Muscle layer of colon (tissue), 2 donors: ENCODE results near the gene LYPD3.
"Not testable (repeated sequence)": the region's sequence is repeated elsewhere in the genome, so short reads cannot be mapped to it uniquely, and the experiment has no call there.

ENCODE experiments used
- H3K27ac ChIP-seq: one replicate; pipeline ENCODE4 v1.7.0; 2013; ENCODE audit warnings: low read depth, mild to moderate bottlenecking, low read length, moderate library complexity
- H3K27me3 ChIP-seq, 2 donors: one replicate each; pipeline ENCODE4 v1.7.0; 2013; ENCODE audit warnings: low read length in 2 of 2, mild to moderate bottlenecking in 2 of 2; ENCODE audit not compliant: insufficient read depth in 2 of 2, control insufficient read depth in 1 of 2
- H3K36me3 ChIP-seq: one replicate; pipeline ENCODE4 v1.7.0; 2013; ENCODE audit warnings: mild to moderate bottlenecking, low read length; ENCODE audit not compliant: insufficient read depth
- H3K4me1 ChIP-seq: one replicate; pipeline ENCODE4 v1.7.0; 2013; ENCODE audit warnings: mild to moderate bottlenecking, low read length; ENCODE audit not compliant: insufficient read depth
- H3K4me3 ChIP-seq, 2 donors: one replicate each; pipeline ENCODE4 v1.7.0; 2013; ENCODE audit warnings: low read length in 2 of 2, low read depth in 1 of 2, mild to moderate bottlenecking in 1 of 2, moderate library complexity in 1 of 2
- H3K9ac ChIP-seq: one replicate; pipeline ENCODE4 v1.7.0; 2013; ENCODE audit warnings: low read length
- H3K9me3 ChIP-seq: one replicate; pipeline ENCODE4 v1.7.0; 2013; ENCODE audit warnings: mild to moderate bottlenecking, low read length
- donor health status: abdominal sarcoma.
- donor health status: Adenocarcinoma of cecum.

LYPD3 gene

DNA sequence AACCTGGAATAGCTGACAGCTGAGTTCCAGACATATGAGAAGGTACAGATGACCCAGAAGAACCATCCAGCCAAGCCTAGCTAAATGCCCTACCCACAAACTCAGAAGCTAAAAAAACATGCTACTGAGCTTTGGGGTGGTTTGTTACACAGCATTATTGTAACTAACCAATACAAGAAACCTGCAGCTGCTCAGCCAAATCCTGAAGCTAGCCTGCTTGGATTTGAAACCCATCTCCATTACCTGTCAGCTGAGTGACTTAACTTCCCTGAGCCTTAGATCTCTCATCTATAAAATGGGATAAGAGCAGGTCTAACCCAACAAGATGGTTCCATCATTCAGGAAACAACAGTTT is 25.7 kb downstream of the LYPD3 start:
- no peak overlapping the region for H3K4me3 ChIP-seq
- no peak overlapping the region for H3K27ac ChIP-seq
- no peaks in the 10 kb centered on the region for H3K36me3 ChIP-seq
- no peaks in the 10 kb centered on the region for H3K4me1 ChIP-seq
- no peaks in the 10 kb centered on the region for H3K9me3 ChIP-seq
- H3K9ac ChIP-seq = no peak overlapping the region
- H3K27me3 ChIP-seq = no peaks in the 10 kb centered on the region

GRCh38 chr19:43439032-43439708 is 26.2 kb downstream of the LYPD3 start:
- H3K36me3 ChIP-seq = no peaks in the 10 kb centered on the region
- H3K27me3 ChIP-seq = no peaks in the 10 kb centered on the region
- H3K4me3 ChIP-seq = no peak overlapping the region
- H3K9me3 ChIP-seq = no peaks in the 10 kb centered on the region
- H3K9ac ChIP-seq = no peak overlapping the region
- no peaks in the 10 kb centered on the region for H3K4me1 ChIP-seq
- H3K27ac ChIP-seq = no peak overlapping the region

DNA sequence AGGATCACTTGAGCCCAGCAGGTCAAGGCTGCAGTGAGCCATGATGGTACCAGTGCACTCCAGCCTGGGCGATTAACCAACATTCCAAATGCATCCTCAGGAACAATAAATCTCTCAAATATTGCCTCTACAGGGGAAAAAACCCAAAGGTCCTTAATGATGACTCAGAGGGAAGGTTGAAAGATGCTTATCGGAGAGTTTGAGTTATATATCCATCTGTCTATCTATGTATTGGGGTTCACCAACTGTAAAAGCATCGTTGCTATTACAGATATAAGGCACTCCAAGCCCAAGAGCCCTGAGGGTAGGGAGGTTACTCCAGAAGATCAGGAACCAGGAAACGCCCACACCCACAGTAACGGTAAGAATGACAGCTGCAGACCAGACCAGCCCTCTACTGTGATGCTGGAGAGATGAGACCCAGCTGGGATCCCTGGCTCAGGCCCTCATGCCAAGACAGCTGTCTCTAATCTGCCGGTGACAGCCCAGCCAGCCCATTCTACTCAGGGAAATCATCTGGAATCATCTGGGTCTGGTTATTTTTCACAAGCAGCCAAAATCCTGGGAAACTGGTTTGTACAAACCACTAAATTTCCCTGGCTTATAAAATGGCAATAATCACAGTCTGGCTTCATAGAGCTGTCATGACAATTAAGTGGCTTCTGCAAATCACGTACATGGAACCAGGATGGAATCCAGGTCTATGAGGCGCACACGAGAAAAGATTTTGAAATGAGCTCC is 26.9 kb downstream of the LYPD3 start:
- H3K4me1 ChIP-seq = no peaks in the 10 kb centered on the region
- H3K9ac ChIP-seq = no peak overlapping the region
- no peaks in the 10 kb centered on the region for H3K27me3 ChIP-seq
- H3K9me3 ChIP-seq = no peaks in the 10 kb centered on the region
- no peaks in the 10 kb centered on the region for H3K36me3 ChIP-seq
- H3K4me3 ChIP-seq = no peak overlapping the region
- no peak overlapping the region for H3K27ac ChIP-seq

DNA sequence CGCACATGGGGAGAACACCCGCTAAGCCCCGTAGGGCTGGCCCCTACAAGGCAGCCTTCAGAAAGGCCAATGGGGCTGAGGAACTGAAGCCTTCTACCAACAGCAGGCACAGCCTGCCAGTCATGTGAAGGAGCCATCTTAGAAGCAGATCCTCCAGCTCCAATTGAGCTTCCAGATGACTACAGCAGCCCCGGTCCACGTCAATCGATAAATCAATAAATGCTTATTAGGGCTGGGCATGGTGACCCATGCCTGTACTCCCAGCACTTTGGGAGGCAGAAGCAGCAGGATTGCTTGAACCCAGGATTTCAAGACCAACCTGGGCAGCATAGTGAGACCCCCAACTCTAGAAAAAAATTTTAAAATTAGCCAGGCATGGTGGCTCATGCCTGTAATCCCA is 27.7 kb downstream of the LYPD3 start:
- Histone ChIP-seq H3K27ac (no peak overlapping the region), H3K36me3 (no peaks in the 10 kb centered on the region), H3K9ac (no peak overlapping the region), H3K4me3 (no peak overlapping the region), H3K9me3 (no peaks in the 10 kb centered on the region), H3K4me1 (no peaks in the 10 kb centered on the region), H3K27me3 (no peaks in the 10 kb centered on the region)

DNA sequence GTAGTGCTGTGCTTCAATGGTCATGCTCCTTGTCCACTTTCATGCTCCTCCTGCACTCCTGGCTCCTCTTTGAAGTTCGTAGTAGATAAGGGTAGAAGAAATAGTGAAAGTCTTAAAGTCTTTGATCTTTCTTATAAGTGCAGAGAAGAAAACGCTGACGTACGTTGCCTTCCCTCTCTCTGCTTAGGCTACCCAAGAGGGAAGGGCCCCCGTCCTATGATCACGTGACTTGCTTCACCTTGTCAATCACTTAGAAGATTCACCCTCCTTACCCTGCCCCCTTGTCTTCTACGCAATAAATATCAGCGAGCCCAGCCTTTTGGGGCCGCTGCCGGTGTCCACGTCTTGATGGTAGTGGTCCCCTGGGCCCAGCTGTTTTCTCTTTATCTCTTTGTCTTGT is 28.1 kb downstream of the LYPD3 start:
- H3K27ac ChIP-seq, H3K4me3 ChIP-seq, H3K4me1 ChIP-seq, H3K27me3 ChIP-seq, H3K9ac ChIP-seq, H3K36me3 ChIP-seq, H3K9me3 ChIP-seq: not testable (repeated sequence)

DNA sequence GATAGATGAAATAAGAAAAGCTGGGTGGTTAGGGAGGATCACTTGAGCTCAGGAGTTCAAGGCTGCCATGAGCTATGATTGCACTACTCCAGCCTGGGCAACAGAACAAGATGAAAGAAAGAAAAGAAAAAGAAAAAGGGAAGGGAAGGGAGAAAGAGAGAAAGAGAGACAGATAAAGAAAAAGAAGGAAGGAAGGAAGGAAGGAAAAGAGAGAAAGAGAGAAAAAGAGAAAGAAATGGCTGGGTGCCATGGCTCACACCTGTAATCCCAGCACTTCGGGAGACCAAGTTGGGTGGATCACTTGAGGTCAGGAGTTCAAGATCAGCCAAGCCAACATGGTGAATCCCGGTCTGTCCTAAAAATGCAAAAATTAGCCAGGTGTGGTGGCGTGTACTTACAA is 29.6 kb downstream of the LYPD3 start:
- Histone ChIP-seq H3K9ac (no peak overlapping the region), H3K4me1 (no peaks in the 10 kb centered on the region), H3K36me3 (no peaks in the 10 kb centered on the region)

DNA sequence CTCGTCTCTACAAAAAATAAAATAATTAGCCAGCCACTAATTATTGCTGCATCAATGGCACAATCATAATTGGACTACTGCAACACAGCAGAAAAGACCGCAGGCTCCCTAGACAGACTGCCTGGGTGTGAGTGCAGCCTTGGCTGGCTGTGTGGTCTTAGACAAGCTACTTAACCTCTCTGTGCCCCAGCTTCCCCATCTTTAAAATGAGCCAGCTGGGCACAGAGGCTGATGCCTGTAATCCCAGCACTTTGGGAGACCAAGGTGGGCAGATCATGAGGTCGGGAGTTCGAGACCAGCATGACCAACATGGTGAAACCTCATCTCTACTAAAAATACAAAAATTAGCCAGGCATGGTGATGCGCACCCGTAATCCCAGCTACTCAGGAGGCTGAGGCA is 31.7 kb downstream of the LYPD3 start:
- H3K27me3 ChIP-seq = no peaks in the 10 kb centered on the region
- no peak overlapping the region for H3K27ac ChIP-seq
- no peaks in the 10 kb centered on the region for H3K36me3 ChIP-seq
- H3K9me3 ChIP-seq = no peaks in the 10 kb centered on the region
- no peaks in the 10 kb centered on the region for H3K4me1 ChIP-seq
- H3K9ac ChIP-seq = no peak overlapping the region
- no peak overlapping the region for H3K4me3 ChIP-seq

More for the DNA sequence above, 29.6 kb downstream of the LYPD3 start:
- H3K9me3 ChIP-seq = no peaks in the 10 kb centered on the region
- H3K27me3 ChIP-seq = no peaks in the 10 kb centered on the region
- no peak overlapping the region for H3K27ac ChIP-seq
- H3K4me3 ChIP-seq = no peak overlapping the region

GRCh38 chr19:43433358-43433673 is 32.1 kb downstream of the LYPD3 start:
- Histone ChIP-seq H3K9me3 (no peaks in the 10 kb centered on the region), H3K36me3 (no peaks in the 10 kb centered on the region), H3K4me1 (no peaks in the 10 kb centered on the region), H3K4me3 (no peak overlapping the region), H3K27me3 (no peaks in the 10 kb centered on the region), H3K27ac (no peak overlapping the region), H3K9ac (no peak overlapping the region)

GRCh38 chr19:43430976-43431375 is 34.4 kb downstream of the LYPD3 start:
- Histone ChIP-seq H3K27ac (no peak overlapping the region), H3K27me3 (no peaks in the 10 kb centered on the region), H3K9me3 (no peaks in the 10 kb centered on the region), H3K9ac (no peak overlapping the region), H3K4me1 (no peaks in the 10 kb centered on the region), H3K36me3 (no peaks in the 10 kb centered on the region), H3K4me3 (no peak overlapping the region)

- no peak overlapping the region for H3K9ac ChIP-seq
- H3K9me3 ChIP-seq = no peaks in the 10 kb centered on the region
- H3K27ac ChIP-seq = no peak overlapping the region
- H3K4me3 ChIP-seq = no peak overlapping the region
- H3K27me3 ChIP-seq = no peaks in the 10 kb centered on the region
- H3K36me3 ChIP-seq = no peaks in the 10 kb centered on the region
- H3K4me1 ChIP-seq = no peaks in the 10 kb centered on the region
These were observed 35.2 kb downstream of the LYPD3 start for GRCh38 chr19:43430142-43430710.

GRCh38 chr19:43429395-43429794 is 36.0 kb downstream of the LYPD3 start:
- Histone ChIP-seq H3K36me3 (no peaks in the 10 kb centered on the region), H3K27me3 (no peaks in the 10 kb centered on the region), H3K4me1 (no peaks in the 10 kb centered on the region), H3K4me3 (no peak overlapping the region), H3K9me3 (no peaks in the 10 kb centered on the region), H3K9ac (no peak overlapping the region), H3K27ac (no peak overlapping the region)
